ENCODE data around the gene ZNF566. TPM values are rescaled to one million over a fixed set of nuclear protein-coding genes. Genes with fewer than 3 reads are reported as not detected.

ZNF566 gene
- total and polyA plus RNA-seq, 2 donors from 2014 or later, result 4.6 to 13.0 TPM

DNA sequence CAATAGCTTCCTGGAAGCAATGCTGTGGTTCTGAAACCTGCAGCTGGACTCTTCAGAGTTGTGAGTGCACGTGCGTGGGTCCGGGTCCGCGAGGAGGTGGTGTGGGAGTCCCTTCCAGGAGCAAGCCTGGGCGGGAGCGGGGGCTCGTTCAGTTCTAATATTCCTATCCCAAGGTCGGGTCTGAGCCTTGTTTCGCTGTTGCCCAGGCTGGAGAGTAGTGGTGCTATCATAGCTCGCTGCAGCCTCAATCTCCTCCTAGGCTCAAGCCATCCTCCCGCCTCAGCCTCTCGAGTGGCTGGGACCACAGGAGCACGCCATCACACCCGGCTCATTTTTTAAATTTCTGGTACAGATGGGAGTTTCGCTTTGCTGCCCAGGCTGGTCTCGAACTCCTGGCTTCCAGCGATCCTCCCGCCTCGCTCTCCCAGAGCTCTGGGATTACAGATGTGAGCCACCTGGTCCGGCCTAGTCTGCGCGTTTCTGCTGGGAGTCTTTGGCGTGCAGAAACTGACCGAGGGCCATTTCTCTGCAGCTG, 71.5 kb downstream of the ZNF566 start:
- Histone ChIP-seq H3K9ac (ENCODE audit: low read length in 3 of 3) (peak overlapping the region; percentile 66 to 96 (median 84)), H3K4me3 (ENCODE audit: low read length in 3 of 3) (peak overlapping the region; percentile 80 to 91 (median 81)), H3K27ac (ENCODE audit: low read depth in 2 of 2, low read length in 2 of 2) (peak overlapping the region in 1 of 2 donors; percentile 85), H3K9me3 (ENCODE audit: control insufficient read depth in 2 of 3, insufficient read depth in 1 of 3, low read length in 3 of 3) (no peaks in the 10 kb centered on the region), H3K36me3 (ENCODE audit: control insufficient read depth in 2 of 3, insufficient read depth in 3 of 3, low read length in 3 of 3) (no peaks in the 10 kb centered on the region), H3K4me1 (ENCODE audit: control insufficient read depth in 2 of 3, insufficient read depth in 2 of 3, low read depth in 1 of 3, low read length in 3 of 3) (peaks cover 0 to 9% (median 0%) of the 10 kb centered on the region in 3 donors), H3K27me3 (ENCODE audit: control insufficient read depth, insufficient read depth, low read length) (no peaks in the 10 kb centered on the region)
- DNase-seq (peak in 1 of 5 donors; percentile 67), FAIRE-seq (no peak)
- TF ChIP-seq, protein P1, sequence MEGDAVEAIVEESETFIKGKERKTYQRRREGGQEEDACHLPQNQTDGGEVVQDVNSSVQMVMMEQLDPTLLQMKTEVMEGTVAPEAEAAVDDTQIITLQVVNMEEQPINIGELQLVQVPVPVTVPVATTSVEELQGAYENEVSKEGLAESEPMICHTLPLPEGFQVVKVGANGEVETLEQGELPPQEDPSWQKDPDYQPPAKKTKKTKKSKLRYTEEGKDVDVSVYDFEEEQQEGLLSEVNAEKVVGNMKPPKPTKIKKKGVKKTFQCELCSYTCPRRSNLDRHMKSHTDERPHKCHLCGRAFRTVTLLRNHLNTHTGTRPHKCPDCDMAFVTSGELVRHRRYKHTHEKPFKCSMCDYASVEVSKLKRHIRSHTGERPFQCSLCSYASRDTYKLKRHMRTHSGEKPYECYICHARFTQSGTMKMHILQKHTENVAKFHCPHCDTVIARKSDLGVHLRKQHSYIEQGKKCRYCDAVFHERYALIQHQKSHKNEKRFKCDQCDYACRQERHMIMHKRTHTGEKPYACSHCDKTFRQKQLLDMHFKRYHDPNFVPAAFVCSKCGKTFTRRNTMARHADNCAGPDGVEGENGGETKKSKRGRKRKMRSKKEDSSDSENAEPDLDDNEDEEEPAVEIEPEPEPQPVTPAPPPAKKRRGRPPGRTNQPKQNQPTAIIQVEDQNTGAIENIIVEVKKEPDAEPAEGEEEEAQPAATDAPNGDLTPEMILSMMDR (IDR thresholded peaks at IDR 0.05; ENCODE audit: borderline replicate concordance, extremely low read depth, insufficient read depth), result no peak
- intact Hi-C loops (cut with DNase I), result no loop called here

DNA sequence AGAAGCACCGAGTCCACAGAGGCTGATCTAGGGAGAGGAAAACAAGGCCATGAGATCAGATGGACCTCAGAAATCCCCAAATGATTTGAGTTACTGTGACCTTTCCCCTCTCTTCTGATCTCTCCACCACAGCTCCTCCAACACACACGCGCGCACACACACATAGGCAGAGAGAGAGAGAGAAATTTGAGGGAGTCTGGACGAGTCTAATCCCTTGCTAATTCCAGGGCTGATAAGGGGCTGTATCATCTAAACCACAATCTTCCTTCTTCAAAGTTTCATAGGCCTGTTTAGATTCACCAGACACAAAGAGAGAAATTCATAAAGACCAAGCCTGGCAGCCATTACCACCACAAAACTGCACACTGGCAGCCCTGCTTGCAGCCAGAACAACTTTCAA, 79.5 kb downstream of the ZNF566 start:
- Histone ChIP-seq H3K9ac (ENCODE audit: low read length in 3 of 3) (no peak overlapping the region), H3K36me3 (ENCODE audit: control insufficient read depth in 2 of 3, insufficient read depth in 3 of 3, low read length in 3 of 3) (peaks cover 8 to 22% (median 18%) of the 10 kb centered on the region in 3 donors), H3K4me3 (ENCODE audit: low read length in 3 of 3) (no peak overlapping the region), H3K4me1 (ENCODE audit: control insufficient read depth in 2 of 3, insufficient read depth in 2 of 3, low read depth in 1 of 3, low read length in 3 of 3) (no peaks in the 10 kb centered on the region), H3K27ac (ENCODE audit: low read depth in 2 of 2, low read length in 2 of 2) (no peak overlapping the region), H3K27me3 (ENCODE audit: control insufficient read depth, insufficient read depth, low read length) (no peaks in the 10 kb centered on the region), H3K9me3 (ENCODE audit: control insufficient read depth in 2 of 3, insufficient read depth in 1 of 3, low read length in 3 of 3) (peaks cover 0 to 3% (median 0%) of the 10 kb centered on the region in 3 donors)
- intact Hi-C loops (cut with DNase I), result no loop called here
- TF ChIP-seq, protein P1 (IDR thresholded peaks at IDR 0.05; ENCODE audit: borderline replicate concordance, extremely low read depth, insufficient read depth), result no peak
- no peak for FAIRE-seq
- DNase-seq, result no peak

DNA sequence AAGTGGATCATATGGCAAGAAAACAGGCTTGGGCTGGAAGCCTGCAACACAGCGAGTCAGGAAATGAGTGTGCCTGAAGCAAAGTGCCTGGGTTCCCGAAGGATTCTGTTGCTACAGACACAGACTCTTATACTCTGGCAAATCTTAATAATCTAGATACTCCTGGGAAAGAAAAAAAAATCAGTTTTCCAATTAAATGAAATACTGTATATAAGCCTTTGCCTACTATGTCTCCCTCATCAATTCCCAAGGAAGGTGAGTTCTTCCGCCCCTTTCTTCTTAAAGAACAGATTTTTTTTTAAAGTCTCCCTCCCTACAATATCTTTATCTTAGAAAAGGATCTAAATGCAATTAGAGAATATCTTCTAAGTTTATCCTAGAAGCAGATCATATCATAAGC, 81.3 kb downstream of the ZNF566 start:
- Histone ChIP-seq H3K9ac (ENCODE audit: low read length in 3 of 3) (no peak overlapping the region), H3K36me3 (ENCODE audit: control insufficient read depth in 2 of 3, insufficient read depth in 3 of 3, low read length in 3 of 3) (peaks cover 13 to 28% (median 20%) of the 10 kb centered on the region in 3 donors), H3K27me3 (ENCODE audit: control insufficient read depth, insufficient read depth, low read length) (no peaks in the 10 kb centered on the region), H3K27ac (ENCODE audit: low read depth in 2 of 2, low read length in 2 of 2) (no peak overlapping the region), H3K4me3 (ENCODE audit: low read length in 3 of 3) (no peak overlapping the region), H3K4me1 (ENCODE audit: control insufficient read depth in 2 of 3, insufficient read depth in 2 of 3, low read depth in 1 of 3, low read length in 3 of 3) (no peaks in the 10 kb centered on the region), H3K9me3 (ENCODE audit: control insufficient read depth in 2 of 3, insufficient read depth in 1 of 3, low read length in 3 of 3) (peaks cover 0 to 3% (median 0%) of the 10 kb centered on the region in 3 donors)
- intact Hi-C loops (cut with DNase I), result no loop called here
- FAIRE-seq, result no peak
- TF ChIP-seq, protein P1 (IDR thresholded peaks at IDR 0.05; ENCODE audit: borderline replicate concordance, extremely low read depth, insufficient read depth), result no peak
- no peak for DNase-seq

DNA sequence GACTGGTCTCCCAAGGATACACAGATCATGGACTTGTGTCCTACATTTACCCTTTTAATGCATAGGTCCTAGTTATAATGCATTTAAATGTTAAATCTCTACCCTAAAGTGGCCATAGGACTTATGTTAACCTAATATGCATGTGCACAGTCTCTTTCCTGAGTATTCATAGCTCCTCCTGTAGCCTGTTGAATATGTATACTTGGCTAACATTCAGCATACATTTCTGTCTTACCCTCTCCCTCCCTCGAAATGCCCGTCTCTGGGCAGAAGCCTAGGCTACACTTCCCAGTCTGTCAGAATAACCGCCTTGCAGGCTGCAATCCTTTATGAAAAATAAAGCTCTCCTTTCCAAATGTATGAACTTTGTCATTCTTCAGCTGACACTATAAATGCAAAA, 84.9 kb downstream of the ZNF566 start:
- Histone ChIP-seq H3K27ac (ENCODE audit: low read depth in 2 of 2, low read length in 2 of 2) (no peak overlapping the region), H3K27me3 (ENCODE audit: control insufficient read depth, insufficient read depth, low read length) (no peaks in the 10 kb centered on the region), H3K36me3 (ENCODE audit: control insufficient read depth in 2 of 3, insufficient read depth in 3 of 3, low read length in 3 of 3) (peaks cover 15 to 28% (median 27%) of the 10 kb centered on the region in 3 donors), H3K4me1 (ENCODE audit: control insufficient read depth in 2 of 3, insufficient read depth in 2 of 3, low read depth in 1 of 3, low read length in 3 of 3) (no peaks in the 10 kb centered on the region), H3K9me3 (ENCODE audit: control insufficient read depth in 2 of 3, insufficient read depth in 1 of 3, low read length in 3 of 3) (peaks cover 0 to 5% (median 0%) of the 10 kb centered on the region in 3 donors), H3K4me3 (ENCODE audit: low read length in 3 of 3) (no peak overlapping the region), H3K9ac (ENCODE audit: low read length in 3 of 3) (no peak overlapping the region)
- TF ChIP-seq, protein P1 (IDR thresholded peaks at IDR 0.05; ENCODE audit: borderline replicate concordance, extremely low read depth, insufficient read depth), result no peak
- no peak for FAIRE-seq
- intact Hi-C loops (cut with DNase I), result no loop called here
- DNase-seq, result no peak
